ENCODE measurements around the gene BTNL3. TPM values are rescaled to one million over a fixed set of nuclear protein-coding genes. Genes with fewer than 3 reads are reported as not detected.
"Not testable (repeated sequence)": the region's sequence is repeated elsewhere in the genome, so short reads cannot be mapped to it uniquely, and the experiment has no call there.

The BTNL3 gene
- polyA plus RNA-seq (ENCODE audit: insufficient read length in 10 of 10) = under 1 TPM in 1 of 10 donors, not detected in 9; 0.09 TPM
- long read RNA-seq, donor 1 = 0 reads
- long read RNA-seq, donor 2 = 0 reads
- long read RNA-seq, donor 3 = 0 reads
- long read RNA-seq, donor 4 = 0 reads
- long read RNA-seq, donor 5 = 0 reads
- long read RNA-seq, donor 6 = 0 reads
- long read RNA-seq, donor 7 = 0 reads
- long read RNA-seq, donor 8 = 0 reads
- long read RNA-seq, donor 9 = 0 reads

DNA sequence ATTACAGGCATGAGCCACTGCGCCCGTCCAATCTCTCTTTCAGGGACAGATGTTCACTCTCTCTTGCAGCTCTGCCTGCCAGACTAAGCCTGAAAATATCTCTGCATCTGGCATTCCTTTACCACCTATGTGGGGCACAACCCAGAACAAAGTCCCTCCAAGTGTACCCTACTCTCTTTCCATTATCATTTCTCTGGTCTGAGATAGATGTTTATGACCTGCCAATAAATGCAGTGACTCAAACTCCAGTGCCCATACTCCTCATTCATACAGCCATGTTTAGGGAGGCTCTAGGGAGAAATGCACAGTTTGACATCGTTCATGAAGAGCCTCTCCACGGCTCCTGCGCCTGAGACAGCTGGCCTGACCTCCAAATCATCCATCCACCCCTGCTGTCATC lies at the start of gene BTNL3:
TSS of gene BTNL3 (plus strand) at position 255 of the 400 bp plus-strand sequence. CDS start 183 bp downstream, outside the sequence.
- DNase-seq = no peak

DNA sequence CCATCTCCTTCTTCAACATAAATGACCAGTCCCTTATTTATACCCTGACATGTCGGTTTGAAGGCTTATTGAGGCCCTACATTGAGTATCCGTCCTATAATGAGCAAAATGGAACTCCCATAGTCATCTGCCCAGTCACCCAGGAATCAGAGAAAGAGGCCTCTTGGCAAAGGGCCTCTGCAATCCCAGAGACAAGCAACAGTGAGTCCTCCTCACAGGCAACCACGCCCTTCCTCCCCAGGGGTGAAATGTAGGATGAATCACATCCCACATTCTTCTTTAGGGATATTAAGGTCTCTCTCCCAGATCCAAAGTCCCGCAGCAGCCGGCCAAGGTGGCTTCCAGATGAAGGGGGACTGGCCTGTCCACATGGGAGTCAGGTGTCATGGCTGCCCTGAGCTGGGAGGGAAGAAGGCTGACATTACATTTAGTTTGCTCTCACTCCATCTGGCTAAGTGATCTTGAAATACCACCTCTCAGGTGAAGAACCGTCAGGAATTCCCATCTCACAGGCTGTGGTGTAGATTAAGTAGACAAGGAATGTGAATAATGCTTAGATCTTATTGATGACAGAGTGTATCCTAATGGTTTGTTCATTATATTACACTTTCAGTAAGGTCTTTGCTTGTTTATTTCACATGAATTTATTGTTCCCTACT lies 38.2 kb upstream of the BTNL3 start:
- no peak for DNase-seq

DNA sequence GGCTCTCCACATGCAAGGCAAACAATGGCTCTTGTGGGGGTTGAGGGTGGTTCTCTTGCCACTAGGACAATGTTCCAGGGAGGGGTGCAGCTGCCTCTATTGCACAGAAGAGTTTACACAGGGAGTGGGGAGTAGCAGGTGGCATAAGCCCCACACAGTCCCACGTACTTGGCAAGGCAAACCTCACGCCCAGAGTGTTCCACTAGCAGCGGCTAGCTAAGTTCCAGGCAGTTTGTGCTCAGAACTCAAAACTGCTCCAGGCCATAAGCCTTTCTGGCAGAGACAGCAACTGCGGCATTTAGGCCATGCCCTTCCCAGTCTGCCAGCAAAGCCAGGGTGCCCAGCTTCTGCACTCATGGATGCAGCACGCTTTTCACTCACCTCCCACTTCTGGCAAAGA lies 29.0 kb upstream of the BTNL3 start:
- no peak for DNase-seq

GRCh38 chr5:180960209-180960608 lies 28.4 kb upstream of the BTNL3 start:
- no peak for DNase-seq

DNA sequence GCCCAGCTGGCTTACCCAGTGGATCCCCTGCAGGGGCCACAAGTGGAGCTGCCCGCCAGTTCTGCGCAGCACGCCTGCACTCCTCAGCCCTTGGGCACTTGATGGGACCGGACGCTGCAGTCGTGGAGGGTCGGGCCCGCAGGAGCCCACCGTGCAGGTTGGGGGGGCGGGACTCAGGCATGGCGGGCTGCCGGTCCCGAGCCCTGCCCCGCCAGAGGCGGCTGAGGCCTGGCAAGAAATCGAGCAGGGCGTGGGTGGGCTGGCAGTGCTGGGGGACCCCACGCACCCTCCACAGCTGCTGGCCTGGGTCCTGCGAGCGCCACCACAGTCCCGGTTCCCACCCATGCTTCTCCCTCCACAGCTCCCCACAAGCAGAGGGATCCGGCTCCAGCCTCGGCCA lies 19.2 kb upstream of the BTNL3 start:
- no peak for DNase-seq

DNA sequence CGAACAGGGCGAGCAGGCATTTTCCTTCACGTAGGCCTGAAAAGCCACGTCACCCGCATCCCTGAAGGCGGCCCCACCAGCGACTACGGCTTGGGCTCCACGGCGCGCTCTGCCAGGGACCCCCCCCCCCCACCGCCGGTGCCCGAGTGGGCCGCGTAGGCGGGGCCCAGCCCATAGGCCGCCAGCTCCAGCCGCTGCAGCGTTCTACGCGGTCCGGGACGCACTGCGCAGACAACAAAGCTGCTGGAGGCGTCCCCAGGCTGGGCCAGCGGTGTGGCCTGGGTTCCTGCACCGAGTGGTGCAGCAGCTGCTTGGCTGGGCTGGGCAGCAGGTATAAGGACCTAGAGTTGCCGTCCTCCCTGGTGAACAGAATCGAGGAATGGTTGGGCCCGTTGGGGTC lies 18.3 kb upstream of the BTNL3 start:
- DNase-seq = no peak

DNA sequence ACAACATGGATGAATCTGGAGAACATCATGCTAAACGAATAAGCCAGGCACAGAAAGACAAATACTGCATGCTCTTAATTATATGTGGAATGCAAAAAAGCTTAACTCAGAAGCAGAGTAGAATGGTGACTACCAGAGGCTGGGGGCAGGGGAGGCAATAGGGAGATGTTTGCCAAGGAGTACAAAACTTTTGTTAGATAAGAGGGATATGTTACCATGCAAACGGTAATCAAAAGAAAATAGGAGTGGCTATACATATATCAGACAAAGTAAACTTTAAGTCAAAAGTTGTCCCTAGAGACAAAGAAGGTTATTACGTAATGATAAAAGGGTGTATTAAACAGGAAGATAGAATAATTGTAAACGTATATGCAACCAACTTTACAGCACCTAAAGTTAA lies 17.8 kb upstream of the BTNL3 start:
- no peak for DNase-seq

DNA sequence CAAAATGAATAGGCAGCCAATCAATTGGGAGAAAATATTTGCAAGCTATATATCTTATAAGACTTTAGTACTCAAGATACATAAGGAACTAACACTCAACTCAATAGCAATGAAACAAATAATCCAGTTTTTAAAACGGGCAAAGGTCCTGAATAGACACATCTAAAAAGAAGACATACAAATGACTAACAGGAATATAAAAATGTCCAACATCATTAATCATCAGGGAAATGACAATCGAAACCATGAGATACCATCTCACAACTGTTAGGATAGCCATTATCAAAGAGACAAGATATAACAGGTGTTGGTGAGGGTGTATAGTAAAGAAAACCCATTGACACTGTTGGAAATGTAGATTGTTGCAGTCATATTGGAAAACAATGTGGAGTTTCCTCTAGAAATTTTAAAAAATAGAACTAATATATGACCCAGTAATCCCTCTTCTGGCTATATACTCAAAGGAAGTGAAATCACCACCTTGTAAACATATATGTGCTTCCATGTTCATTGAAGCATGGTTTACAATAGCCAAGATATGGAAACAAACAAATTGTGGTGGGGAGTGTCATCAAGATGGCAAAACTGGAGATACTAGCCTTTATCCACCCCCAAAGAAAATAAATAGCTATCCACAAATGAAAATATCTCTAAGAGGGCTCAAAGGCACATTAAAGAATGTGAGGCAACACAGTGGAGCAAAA lies 13.9 kb upstream of the BTNL3 start:
- DNase-seq = no peak

DNA sequence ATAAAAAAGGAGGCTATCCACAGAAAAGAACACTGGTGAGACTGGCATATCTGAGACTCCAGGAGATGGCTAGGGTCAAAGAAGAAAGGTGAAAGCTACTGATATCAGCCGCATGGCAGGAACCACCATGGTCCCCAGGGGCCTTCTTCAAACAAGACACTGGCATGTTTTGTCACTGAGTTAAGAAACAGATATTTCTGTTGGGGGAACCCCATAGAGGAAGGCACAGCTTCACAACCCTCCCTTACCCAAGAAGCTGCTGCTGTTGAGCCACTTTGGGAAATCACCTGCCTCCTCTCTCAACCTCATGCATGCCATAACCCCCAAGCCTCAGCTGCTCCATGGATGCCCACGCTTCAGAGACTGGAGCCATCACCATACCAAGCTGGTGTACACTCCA lies 13.3 kb upstream of the BTNL3 start:
- no peak for DNase-seq

GRCh38 chr5:180976518-180976917 lies 12.1 kb upstream of the BTNL3 start:
- DNase-seq = no peak

- DNase-seq = no peak
These were observed 10.8 kb upstream of the BTNL3 start for GRCh38 chr5:180977852-180978251.

DNA sequence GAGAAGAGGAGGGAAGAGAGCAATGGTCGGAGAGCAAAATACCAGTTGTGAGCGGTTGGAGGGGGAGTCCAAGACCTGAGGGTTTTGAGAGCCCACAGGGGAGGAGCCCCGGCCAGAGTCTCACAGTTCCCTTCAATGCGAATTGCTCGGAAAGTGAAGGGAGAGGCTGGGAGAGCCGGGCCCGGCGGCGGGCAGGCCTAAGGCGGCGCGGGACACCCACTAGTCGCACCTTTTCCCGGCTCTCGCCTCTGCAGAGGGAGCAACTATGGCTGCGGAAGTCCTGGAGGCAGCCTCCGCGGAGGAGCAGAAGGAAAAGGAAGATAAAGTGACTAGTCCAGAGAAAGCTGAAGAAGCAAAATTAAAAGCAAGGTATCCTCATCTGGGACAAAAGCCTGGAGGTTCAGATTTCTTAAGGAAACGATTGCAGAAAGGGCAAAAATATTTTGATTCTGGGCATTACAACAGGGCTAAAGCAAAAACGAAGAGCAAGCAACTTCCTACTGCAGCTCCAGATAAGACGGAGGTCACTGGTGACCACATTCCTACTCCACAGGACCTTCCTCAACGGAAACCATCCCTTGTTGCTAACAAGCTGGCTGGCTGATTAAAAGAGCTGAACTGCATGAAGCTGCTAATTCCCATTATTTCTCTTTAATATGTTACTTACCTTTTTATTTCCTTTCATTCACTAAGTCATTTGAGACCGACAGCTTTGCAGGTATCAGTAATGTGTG lies 6.5 kb upstream of the BTNL3 start:
- DNase-seq = no peak

DNA sequence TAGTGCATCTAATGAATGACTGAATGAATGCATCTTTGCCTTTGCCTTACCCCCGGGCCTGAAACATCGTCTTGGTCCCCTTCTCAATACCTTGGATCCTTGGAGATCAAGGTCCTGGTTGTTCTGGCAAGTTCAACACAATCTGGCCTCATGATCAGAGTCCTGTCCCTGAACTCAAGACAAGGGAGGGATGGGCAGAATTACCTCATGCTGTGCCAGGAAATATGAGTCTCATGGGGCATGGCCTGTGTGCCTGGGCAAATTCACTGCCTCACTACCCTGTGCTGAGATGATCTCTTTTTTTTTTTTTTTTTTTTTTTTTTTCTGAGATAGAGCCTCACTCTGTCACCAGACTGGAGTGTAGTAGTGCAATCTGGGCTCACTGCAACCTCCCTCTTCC lies 630 bp upstream of the BTNL3 start:
- DNase-seq = no peak

GRCh38 chr5:180990086-180990881 lies 1.6 kb downstream of the BTNL3 start:
- peak in 1 of 3 donors; percentile 13 for DNase-seq

- DNase-seq = no peak
These were observed 2.2 kb downstream of the BTNL3 start for GRCh38 chr5:180990882-180991242.

DNA sequence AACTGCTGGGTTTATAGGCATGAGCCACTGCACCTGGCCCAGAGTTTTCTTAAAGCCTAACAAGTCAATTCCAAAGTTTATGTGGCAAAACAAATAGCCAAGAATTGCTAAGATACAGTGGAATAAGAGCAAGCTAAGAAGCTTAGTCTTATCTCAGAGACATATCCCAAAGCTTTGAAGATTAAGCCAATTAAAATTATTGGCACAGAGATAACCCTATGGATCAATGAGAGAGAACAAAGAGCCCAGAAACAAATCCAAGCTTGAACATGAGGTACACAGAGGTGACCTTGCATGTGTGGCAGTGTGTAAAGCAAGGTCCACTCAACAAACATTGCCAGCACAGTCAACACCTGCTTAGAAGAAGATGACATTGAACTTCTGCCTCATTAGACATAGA lies 13.3 kb downstream of the BTNL3 start:
- no peak for DNase-seq

DNA sequence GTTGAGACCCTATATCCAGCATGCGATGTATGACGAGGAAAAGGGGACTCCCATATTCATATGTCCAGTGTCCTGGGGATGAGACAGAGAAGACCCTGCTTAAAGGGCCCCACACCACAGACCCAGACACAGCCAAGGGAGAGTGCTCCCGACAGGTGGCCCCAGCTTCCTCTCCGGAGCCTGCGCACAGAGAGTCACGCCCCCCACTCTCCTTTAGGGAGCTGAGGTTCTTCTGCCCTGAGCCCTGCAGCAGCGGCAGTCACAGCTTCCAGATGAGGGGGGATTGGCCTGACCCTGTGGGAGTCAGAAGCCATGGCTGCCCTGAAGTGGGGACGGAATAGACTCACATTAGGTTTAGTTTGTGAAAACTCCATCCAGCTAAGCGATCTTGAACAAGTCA lies 17.1 kb downstream of the BTNL3 start:
- no peak for DNase-seq

- no peak for DNase-seq
These were observed 19.5 kb downstream of the BTNL3 start for GRCh38 chr5:181008136-181008535.

- not testable (repeated sequence) for DNase-seq
These were observed 21.4 kb downstream of the BTNL3 start for GRCh38 chr5:181010018-181010417.

DNA sequence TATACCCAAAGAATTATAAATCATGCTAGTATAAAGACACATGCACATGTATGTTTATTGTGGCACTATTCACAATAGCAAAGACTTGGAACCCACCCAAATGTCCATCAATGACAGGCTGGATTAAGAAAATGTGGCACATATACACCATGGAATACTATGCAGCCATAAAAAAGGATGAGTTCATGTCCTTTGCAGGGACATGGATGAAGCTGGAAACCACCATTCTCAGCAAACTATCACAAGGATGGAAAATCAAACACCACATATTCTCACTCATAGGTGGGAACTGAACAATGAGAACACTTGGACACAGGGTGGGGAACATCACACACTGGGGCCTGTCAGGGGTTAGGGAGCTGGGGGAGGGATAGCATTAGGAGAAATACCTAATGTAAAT lies 26.0 kb downstream of the BTNL3 start:
- DNase-seq = not testable (repeated sequence)

DNA sequence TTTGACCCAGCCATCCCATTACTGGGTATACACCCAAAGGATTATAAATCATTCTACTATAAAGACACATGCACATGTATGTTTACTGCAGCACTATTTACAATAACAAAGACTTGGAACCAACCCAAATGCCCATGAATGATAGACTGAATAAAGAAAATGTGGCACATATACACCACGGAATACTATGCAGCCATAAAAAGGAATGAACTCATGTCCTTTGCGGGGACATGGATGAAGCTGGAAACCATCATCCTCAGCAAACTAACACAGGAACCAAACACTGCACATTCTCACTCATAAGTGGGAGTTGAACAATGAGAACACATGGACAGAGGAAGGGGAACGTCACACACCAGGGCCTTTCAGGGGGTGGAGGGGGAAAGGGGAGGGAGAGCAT lies 28.8 kb downstream of the BTNL3 start:
- not testable (repeated sequence) for DNase-seq

GRCh38 chr5:181020688-181021087 lies 32.0 kb downstream of the BTNL3 start:
- no peak for DNase-seq

All from muscle of back (tissue), 13 donors.